OCI-LY7 (cell line): ENCODE results near the gene IL6. TPM values are rescaled to one million over a fixed set of nuclear protein-coding genes. Genes with fewer than 3 reads are reported as not detected.
"Not testable (repeated sequence)": the region's sequence is repeated elsewhere in the genome, so short reads cannot be mapped to it uniquely, and the experiment has no call there.

Source experiments
- BruUV-seq: library from RNA; stranded (reverse); fragments of 400-500 nt; replicated peaks from 2 replicates; lab custom pipeline; 2021; lab: Mats Ljungman, UMichigan
- CTCF ChIA-PET: fragments of 300-600 bp; sonication (Branson Sonifier 250); formaldehyde crosslinking; loops from one replicate; lab custom pipeline; 2022; ENCODE audit warnings: antibody characterized with exemption; ENCODE audit not compliant: unreplicated experiment; lab: Charles Lee
- POLR2A ChIA-PET: fragments of 300-600 bp; sonication (Branson Sonifier 250); formaldehyde crosslinking; loops from one replicate; lab custom pipeline; 2022; ENCODE audit warnings: antibody characterized with exemption; lab: Charles Lee
- DNase-seq: peaks from one replicate; pipeline ENCODE4 v3.0.0-alpha.2; 2015; ENCODE audit warnings: low spot score
- H2AFZ ChIP-seq: fragments of 200-600 bp; sonication (generic), shearing (Covaris generic); 2 replicates; pipeline ENCODE4 v1.6.1; 2014; ENCODE audit warnings: mild to moderate bottlenecking, antibody characterized with exemption, low read length, moderate library complexity
- H3K27ac ChIP-seq: fragments of 200-600 bp; sonication (generic); 2 replicates; pipeline ENCODE4 v1.5.1; 2014; ENCODE audit warnings: mixed run types, low read depth, mild to moderate bottlenecking, moderate library complexity, low read length, inconsistent platforms; ENCODE audit not compliant: poor library complexity, severe bottlenecking
- H3K36me3 ChIP-seq: fragments of 200-600 bp; sonication (generic); 2 replicates; pipeline ENCODE4 v1.6.1; 2014; ENCODE audit warnings: mild to moderate bottlenecking, antibody characterized with exemption, low read length, moderate library complexity, mixed read lengths; ENCODE audit not compliant: insufficient read depth
- H3K4me1 ChIP-seq: fragments of 200-600 bp; sonication (generic); 2 replicates; pipeline ENCODE4 v1.5.1; 2014; ENCODE audit warnings: mild to moderate bottlenecking, low read length; ENCODE audit not compliant: insufficient read depth, poor library complexity, severe bottlenecking
- H3K4me2 ChIP-seq: fragments of 200-600 bp; sonication (generic); 2 replicates; pipeline ENCODE4 v1.6.1; 2014; ENCODE audit warnings: mild to moderate bottlenecking, low read length
- H3K4me3 ChIP-seq: fragments of 200-600 bp; sonication (generic); 2 replicates; pipeline ENCODE4 v1.5.1; 2014; ENCODE audit warnings: mild to moderate bottlenecking, low read depth, low read length; ENCODE audit not compliant: poor library complexity, severe bottlenecking
- H3K79me2 ChIP-seq: fragments of 200-600 bp; sonication (generic); 2 replicates; pipeline ENCODE4 v1.6.1; 2016; ENCODE audit warnings: low read depth, mild to moderate bottlenecking, low read length, moderate library complexity, mixed read lengths; ENCODE audit not compliant: insufficient read depth
- H3K9me2 ChIP-seq: fragments of 200-600 bp; sonication (generic); 2 replicates; pipeline ENCODE4 v1.6.1; 2016; ENCODE audit warnings: mild to moderate bottlenecking, low read length, mixed read lengths; ENCODE audit not compliant: insufficient read depth
- H3K9me3 ChIP-seq: fragments of 200-600 bp; sonication (generic); 2 replicates; pipeline ENCODE4 v1.6.1; 2014; ENCODE audit warnings: mild to moderate bottlenecking, mixed run types, low read length, mixed read lengths
- H4K20me1 ChIP-seq: fragments of 200-600 bp; sonication (generic); 2 replicates; pipeline ENCODE4 v1.6.1; 2014; ENCODE audit warnings: mild to moderate bottlenecking, antibody characterized with exemption, low read length, moderate library complexity, mixed read lengths; ENCODE audit not compliant: insufficient read depth
- intact Hi-C: fragments of 100-400 bp; cut with micrococcal nuclease; formaldehyde crosslinking; loops from one replicate; pipeline ENCODE4 v1.10.0; 2022; ENCODE audit not compliant: unreplicated experiment
- total RNA-seq, 2 experiments: library from RNA; depleted of rRNA in 1 of 2; stranded (reverse); fragments of >200 nt in 1 of 2; shearing (Covaris generic) in 1 of 2; gene quantifications; 2 replicates each; pipeline ENCODE4 v1.2.3, GENCODE V29; 2014 to 2022

Gene IL6
- total RNA-seq, 2 experiments from 2014 or later: not detected

DNA sequence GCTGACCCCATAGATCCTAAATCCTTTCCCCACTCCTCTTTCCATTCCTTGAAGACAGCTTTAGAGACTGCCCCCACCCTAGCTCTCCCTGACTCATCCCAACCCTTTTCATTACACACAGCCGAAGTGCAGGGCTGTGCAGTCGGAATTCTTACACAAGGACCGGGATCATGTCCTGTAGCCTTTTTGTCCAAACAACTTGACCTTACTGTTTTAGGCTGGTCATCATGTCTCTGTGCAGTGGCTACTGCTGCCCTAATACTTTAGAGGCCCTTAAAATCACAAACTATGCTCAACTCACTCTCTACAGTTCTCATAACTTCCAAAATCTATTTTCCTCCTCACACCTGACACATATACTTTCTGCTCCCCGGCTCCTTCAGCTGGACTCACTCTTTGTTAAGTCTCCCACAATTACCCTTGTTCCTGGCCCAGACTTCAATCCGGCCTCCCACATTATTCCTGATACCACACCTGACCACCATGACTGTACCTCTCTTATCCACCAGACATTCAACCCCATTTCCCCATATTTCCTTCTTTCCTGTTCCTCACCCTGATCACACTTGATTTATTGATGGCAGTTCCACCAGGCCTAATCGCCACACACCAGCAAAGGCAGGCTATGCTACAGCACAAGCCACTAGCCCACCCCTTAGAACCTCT lies 19.8 kb upstream of the IL6 start:
- H3K79me2 ChIP-seq, H3K9me2 ChIP-seq, H2AFZ ChIP-seq, H3K4me3 ChIP-seq, CTCF ChIA-PET, H3K36me3 ChIP-seq, H3K4me2 ChIP-seq, intact Hi-C loops, H3K9me3 ChIP-seq, POLR2A ChIA-PET, H3K27ac ChIP-seq, BruUV-seq, H4K20me1 ChIP-seq, DNase-seq: not testable (repeated sequence)
- H3K4me1 ChIP-seq: peaks cover 12% of the 10 kb centered on the region

DNA sequence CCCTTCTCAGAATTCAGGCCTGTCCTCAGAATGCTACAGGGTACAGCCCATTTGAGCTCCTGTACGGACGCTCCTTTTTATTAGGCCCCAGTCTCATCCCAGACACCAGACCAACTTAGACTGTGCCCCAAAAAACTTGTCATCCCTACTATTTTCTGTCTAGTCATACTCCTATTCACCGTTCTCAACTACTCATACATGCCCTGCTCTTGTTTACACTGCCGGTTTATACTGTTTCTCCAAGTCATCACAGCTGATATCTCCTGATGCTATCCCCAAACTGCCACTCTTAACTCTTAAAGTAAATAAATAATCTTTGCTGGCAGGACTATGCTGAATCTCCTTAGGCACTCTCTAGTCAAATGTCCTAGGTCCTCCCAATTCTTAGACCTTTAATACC lies 18.8 kb upstream of the IL6 start:
- H3K4me2 ChIP-seq, DNase-seq, H4K20me1 ChIP-seq, H3K9me2 ChIP-seq, H3K79me2 ChIP-seq, intact Hi-C loops, BruUV-seq, H3K4me3 ChIP-seq, H2AFZ ChIP-seq, H3K36me3 ChIP-seq, POLR2A ChIA-PET, H3K27ac ChIP-seq, CTCF ChIA-PET, H3K9me3 ChIP-seq: not testable (repeated sequence)
- peaks cover 12% of the 10 kb centered on the region for H3K4me1 ChIP-seq

DNA sequence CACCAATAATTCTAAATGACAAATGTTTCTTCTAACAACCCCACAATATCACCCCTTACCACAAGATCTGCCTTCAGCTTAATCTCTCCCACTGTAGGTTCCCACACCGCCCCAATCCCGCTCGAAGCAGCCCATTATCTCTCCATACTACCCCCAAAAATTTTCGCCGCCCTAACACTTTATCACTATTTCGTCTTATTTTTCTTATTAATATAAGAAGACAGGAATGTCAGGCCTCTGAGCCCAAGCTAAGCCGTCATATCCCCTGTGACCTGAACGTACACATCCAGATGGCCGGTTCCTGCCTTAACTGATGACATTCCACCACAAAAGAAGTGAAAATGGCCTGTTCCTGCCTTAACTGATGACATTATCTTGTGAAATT lies 18.3 kb upstream of the IL6 start:
- POLR2A ChIA-PET, H2AFZ ChIP-seq: not testable (repeated sequence)

GRCh38 chr7:22709062-22709829 lies 17.8 kb upstream of the IL6 start:
- H3K27ac ChIP-seq, H3K9me2 ChIP-seq, H3K36me3 ChIP-seq, H3K9me3 ChIP-seq, DNase-seq, H2AFZ ChIP-seq, H3K4me3 ChIP-seq, H3K79me2 ChIP-seq, intact Hi-C loops, BruUV-seq, H4K20me1 ChIP-seq, CTCF ChIA-PET: not testable (repeated sequence)
- Histone ChIP-seq H3K4me1 (peaks cover 12% of the 10 kb centered on the region), H3K4me2 (peak overlapping the region; percentile 22; the same call in 1 of the 2 replicates)
- POLR2A ChIA-PET: interaction anchor here (0.6 to 0.9 kb wide), 2 partner anchors 9 to 15 kb away, joined by 3 read pairs; no protein-coding TSS in a partner anchor

More for the DNA sequence above, 18.3 kb upstream of the IL6 start:
- H4K20me1 ChIP-seq, DNase-seq, H3K9me3 ChIP-seq, H3K9me2 ChIP-seq, H3K79me2 ChIP-seq, H3K36me3 ChIP-seq, BruUV-seq, H3K4me3 ChIP-seq, H3K27ac ChIP-seq, H3K4me2 ChIP-seq, intact Hi-C loops, CTCF ChIA-PET: not testable (repeated sequence)
- H3K4me1 ChIP-seq: peaks cover 12% of the 10 kb centered on the region
